Panc1 (cell line): ENCODE data around the gene USP4. TPM values are rescaled to one million over a fixed set of nuclear protein-coding genes. Genes with fewer than 3 reads are reported as not detected.
"Not testable (repeated sequence)": the region's sequence is repeated elsewhere in the genome, so short reads cannot be mapped to it uniquely, and the experiment has no call there.

Experiments
- ATAC-seq: fragments of 200-7000 bp; cut with Tn5 transposase; 2 replicates; pipeline ENCODE4 v1.9.1; 2020; ENCODE audit warnings: mild to moderate bottlenecking, moderate library complexity
- BruUV-seq: library from RNA; stranded (reverse); fragments of 400-500 nt; replicated peaks from 2 replicates; lab custom pipeline; 2021; lab: Mats Ljungman, UMichigan
- CTCF ChIA-PET: fragments of 300-600 bp; sonication (Branson Sonifier 250); formaldehyde crosslinking; loops from one replicate; lab custom pipeline; 2022; ENCODE audit warnings: antibody characterized with exemption; lab: Charles Lee
- POLR2A ChIA-PET: fragments of 300-600 bp; sonication (Branson Sonifier 250); formaldehyde crosslinking; loops from one replicate; lab custom pipeline; 2022; ENCODE audit warnings: antibody characterized with exemption; lab: Charles Lee
- DNase-seq: peaks from one replicate; pipeline ENCODE4 v3.0.0-alpha.2; 2010; ENCODE audit warnings: low read depth, low spot score
- H3K27ac ChIP-seq: 2 replicates; pipeline ENCODE4 v1.5.1; 2011; ENCODE audit warnings: mild to moderate bottlenecking, low read length, inconsistent platforms
- H3K27me3 ChIP-seq: fragments of 200-500 bp; sonication (Bioruptor generic); 2 replicates; pipeline ENCODE4 v1.6.0; 2014; ENCODE audit warnings: low read length, inconsistent platforms; ENCODE audit not compliant: control insufficient read depth, insufficient read depth
- H3K36me3 ChIP-seq: fragments of 200-500 bp; sonication (Bioruptor generic); 2 replicates; pipeline ENCODE4 v1.5.1; 2014; ENCODE audit warnings: inconsistent platforms, mild to moderate bottlenecking, low read length, moderate library complexity; ENCODE audit not compliant: control insufficient read depth, insufficient read depth
- H3K4me1 ChIP-seq: 2 replicates; pipeline ENCODE4 v1.5.1; 2011; ENCODE audit warnings: inconsistent platforms, mild to moderate bottlenecking, low read length, moderate library complexity; ENCODE audit not compliant: control insufficient read depth, insufficient read depth
- H3K4me3 ChIP-seq, 2 experiments: 2 replicates each; pipeline ENCODE4 v1.5.1; 2011 to 2012; ENCODE audit warnings: low read depth in 2 of 2, low read length in 2 of 2, mild to moderate bottlenecking in 2 of 2, inconsistent platforms in 1 of 2, moderate library complexity in 1 of 2
- H3K9me3 ChIP-seq: fragments of 200-500 bp; sonication (Bioruptor generic); 2 replicates; pipeline ENCODE4 v1.5.1; 2014; ENCODE audit warnings: low read depth, mild to moderate bottlenecking, inconsistent platforms, low read length, moderate library complexity; ENCODE audit not compliant: control insufficient read depth, insufficient read depth
- POLR2AphosphoS5 ChIP-seq: IDR thresholded peaks from 2 replicates; pipeline ENCODE4 v1.6.1; 2012; ENCODE audit warnings: mild to moderate bottlenecking, low read depth, low read length, moderate library complexity
- SIN3A ChIP-seq: IDR thresholded peaks from 2 replicates; pipeline ENCODE4 v1.6.1; 2012; ENCODE audit warnings: low read depth, mild to moderate bottlenecking, low read length, moderate library complexity, borderline replicate concordance; ENCODE audit not compliant: insufficient read depth
- TCF7L2 ChIP-seq: IDR thresholded peaks from 2 replicates; pipeline ENCODE4 v1.6.1; 2011; ENCODE audit warnings: mild to moderate bottlenecking, low read depth, low read length, inconsistent platforms
- in situ Hi-C: cut with HindIII; loops from 2 replicates; pipeline ENCODE4 v1.10.0; 2016; ENCODE audit warnings: low sequenced_read_pairs, low pct_unique_long_range_greater_than_20kb
- intact Hi-C: fragments of 100-400 bp; cut with micrococcal nuclease; formaldehyde crosslinking; loops from one replicate; pipeline ENCODE4 v1.10.0; 2022; ENCODE audit not compliant: unreplicated experiment
- total RNA-seq: library from RNA; stranded (reverse); gene quantifications from one replicate; pipeline ENCODE4 v1.2.1, GENCODE V29; 2021; ENCODE audit not compliant: unreplicated experiment
- TF ChIP-seq, protein P1 (sequence below), 2 experiments: IDR thresholded peaks; 2 replicates each; pipeline ENCODE4 v1.6.1; 2011 to 2012; ENCODE audit warnings: low read depth in 2 of 2, control low read depth in 1 of 2, low read length in 1 of 2, mild to moderate bottlenecking in 1 of 2, moderate library complexity in 1 of 2; ENCODE audit not compliant: insufficient read depth in 1 of 2
- TF ChIP-seq, protein P2 (sequence below): fragments of 450-650 bp; IDR thresholded peaks from 2 replicates; pipeline ENCODE4 v1.5.1; 2017; ENCODE audit warnings: mild to moderate bottlenecking

The USP4 gene
- total RNA-seq, 1 experiment from 2014 or later = 39.9 TPM

DNA sequence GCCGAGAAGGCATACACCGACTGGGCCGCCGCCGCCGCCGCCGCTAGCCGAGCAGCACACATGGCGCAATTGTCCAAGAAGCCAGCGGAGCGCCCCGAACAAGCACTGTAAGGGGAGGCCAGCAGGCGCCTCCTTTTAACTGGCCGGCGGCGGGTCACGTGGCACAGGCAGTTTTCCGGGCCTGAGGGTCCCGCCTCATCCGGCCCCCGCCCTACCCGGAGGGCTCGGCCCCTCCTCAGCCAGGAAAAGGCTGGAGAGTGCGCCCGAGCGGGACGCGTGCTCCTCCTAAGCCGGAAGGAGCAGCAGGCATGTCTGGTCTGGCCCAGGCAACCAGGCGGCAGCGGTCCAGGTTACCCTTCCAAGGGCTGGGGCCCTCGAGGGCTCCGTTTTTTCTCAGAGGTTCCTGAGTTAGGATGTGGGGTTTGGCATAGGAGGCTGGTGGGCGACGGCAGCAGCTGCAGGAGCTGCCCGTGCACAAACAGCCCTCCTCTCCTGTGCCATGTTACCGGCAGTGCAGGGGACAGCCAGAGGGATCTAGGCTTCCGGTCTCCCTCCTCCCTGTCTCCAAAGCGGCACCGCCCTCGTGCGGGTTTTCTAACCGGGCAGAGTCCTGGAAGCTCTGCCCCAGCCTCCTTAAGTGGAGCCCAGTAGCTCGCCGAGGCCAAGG is 18.5 kb upstream of the USP4 start, which contains the start of gene GPX1:
Gene GPX1, minus strand, starts transcription at position 137 of the 667 bp plus-strand sequence. Its CDS starts 75 bp downstream, at position 62.
- Histone ChIP-seq H3K27me3 (no peaks in the 10 kb centered on the region), H3K9me3 (no peaks in the 10 kb centered on the region), H3K4me1 (peaks cover 12% of the 10 kb centered on the region), H3K4me3 (peak within 1 kb of the TSS; percentile 69 to 85), H3K27ac (peak within 1 kb of the TSS; percentile 92), H3K36me3 (peaks cover 3% of the 10 kb centered on the region)
- no TSS peak for BruUV-seq
- ChIA-PET POLR2A (no interaction called here), CTCF (interaction anchor here (0.7 kb wide), 1 partner anchor 61 kb away, joined by 3 read pairs; no protein-coding TSS in a partner anchor)
- in situ Hi-C loops = no loop called here
- TF ChIP-seq POLR2AphosphoS5 (peak; percentile 88), TCF7L2 (peak; percentile 74), SIN3A (no peak)
- TF ChIP-seq, protein P1, sequence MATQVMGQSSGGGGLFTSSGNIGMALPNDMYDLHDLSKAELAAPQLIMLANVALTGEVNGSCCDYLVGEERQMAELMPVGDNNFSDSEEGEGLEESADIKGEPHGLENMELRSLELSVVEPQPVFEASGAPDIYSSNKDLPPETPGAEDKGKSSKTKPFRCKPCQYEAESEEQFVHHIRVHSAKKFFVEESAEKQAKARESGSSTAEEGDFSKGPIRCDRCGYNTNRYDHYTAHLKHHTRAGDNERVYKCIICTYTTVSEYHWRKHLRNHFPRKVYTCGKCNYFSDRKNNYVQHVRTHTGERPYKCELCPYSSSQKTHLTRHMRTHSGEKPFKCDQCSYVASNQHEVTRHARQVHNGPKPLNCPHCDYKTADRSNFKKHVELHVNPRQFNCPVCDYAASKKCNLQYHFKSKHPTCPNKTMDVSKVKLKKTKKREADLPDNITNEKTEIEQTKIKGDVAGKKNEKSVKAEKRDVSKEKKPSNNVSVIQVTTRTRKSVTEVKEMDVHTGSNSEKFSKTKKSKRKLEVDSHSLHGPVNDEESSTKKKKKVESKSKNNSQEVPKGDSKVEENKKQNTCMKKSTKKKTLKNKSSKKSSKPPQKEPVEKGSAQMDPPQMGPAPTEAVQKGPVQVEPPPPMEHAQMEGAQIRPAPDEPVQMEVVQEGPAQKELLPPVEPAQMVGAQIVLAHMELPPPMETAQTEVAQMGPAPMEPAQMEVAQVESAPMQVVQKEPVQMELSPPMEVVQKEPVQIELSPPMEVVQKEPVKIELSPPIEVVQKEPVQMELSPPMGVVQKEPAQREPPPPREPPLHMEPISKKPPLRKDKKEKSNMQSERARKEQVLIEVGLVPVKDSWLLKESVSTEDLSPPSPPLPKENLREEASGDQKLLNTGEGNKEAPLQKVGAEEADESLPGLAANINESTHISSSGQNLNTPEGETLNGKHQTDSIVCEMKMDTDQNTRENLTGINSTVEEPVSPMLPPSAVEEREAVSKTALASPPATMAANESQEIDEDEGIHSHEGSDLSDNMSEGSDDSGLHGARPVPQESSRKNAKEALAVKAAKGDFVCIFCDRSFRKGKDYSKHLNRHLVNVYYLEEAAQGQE (IDR thresholded peaks at IDR 0.05; ENCODE audit: insufficient read depth in 1 of 2, low read depth in 2 of 2, low read length in 1 of 2) = no peak
- TF ChIP-seq, protein P2, sequence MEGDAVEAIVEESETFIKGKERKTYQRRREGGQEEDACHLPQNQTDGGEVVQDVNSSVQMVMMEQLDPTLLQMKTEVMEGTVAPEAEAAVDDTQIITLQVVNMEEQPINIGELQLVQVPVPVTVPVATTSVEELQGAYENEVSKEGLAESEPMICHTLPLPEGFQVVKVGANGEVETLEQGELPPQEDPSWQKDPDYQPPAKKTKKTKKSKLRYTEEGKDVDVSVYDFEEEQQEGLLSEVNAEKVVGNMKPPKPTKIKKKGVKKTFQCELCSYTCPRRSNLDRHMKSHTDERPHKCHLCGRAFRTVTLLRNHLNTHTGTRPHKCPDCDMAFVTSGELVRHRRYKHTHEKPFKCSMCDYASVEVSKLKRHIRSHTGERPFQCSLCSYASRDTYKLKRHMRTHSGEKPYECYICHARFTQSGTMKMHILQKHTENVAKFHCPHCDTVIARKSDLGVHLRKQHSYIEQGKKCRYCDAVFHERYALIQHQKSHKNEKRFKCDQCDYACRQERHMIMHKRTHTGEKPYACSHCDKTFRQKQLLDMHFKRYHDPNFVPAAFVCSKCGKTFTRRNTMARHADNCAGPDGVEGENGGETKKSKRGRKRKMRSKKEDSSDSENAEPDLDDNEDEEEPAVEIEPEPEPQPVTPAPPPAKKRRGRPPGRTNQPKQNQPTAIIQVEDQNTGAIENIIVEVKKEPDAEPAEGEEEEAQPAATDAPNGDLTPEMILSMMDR = no peak
- intact Hi-C loops = no loop called here
- DNase-seq (peak; percentile 45), ATAC-seq (peak; percentile 96)

DNA sequence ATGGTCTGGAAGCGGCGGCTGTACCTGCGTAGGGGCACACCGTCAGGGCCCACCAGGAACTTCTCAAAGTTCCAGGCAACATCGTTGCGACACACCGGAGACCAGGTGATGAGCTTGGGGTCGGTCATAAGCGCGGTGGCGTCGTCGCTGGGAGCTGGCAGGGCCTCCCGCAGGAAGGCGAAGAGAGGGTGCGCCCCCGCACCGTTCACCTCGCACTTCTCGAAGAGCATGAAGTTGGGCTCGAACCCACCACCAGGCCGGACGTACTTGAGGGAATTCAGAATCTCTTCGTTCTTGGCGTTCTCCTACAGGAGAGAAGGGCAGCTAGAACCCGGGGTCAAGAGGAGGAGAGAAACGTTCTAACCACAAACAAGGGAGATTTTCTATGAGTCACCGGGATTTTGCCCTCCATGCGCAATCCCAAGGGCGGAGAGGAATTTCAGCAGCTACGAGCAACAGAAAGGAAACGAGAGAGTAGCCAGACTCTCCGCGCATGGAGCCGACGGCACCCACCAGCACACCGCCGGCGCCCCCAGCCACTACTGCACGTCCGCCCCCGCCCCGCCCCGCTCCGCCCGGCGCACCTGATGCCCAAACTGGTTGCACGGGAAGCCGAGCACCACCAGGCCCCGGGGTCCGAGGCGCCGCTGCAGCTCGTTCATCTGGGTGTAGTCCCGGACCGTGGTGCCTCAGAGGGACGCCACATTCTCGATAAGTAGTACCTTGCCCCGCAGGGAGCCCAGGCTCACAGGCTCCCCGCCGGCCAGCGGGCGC is 17.8 kb upstream of the USP4 start:
- H3K27ac ChIP-seq = peak overlapping the region; percentile 89
- H3K9me3 ChIP-seq, in situ Hi-C loops, DNase-seq, H3K27me3 ChIP-seq, ATAC-seq, H3K36me3 ChIP-seq, CTCF ChIA-PET, intact Hi-C loops: not testable (repeated sequence)
- POLR2A ChIA-PET = interaction anchor here (0.5 kb wide), 1 partner anchor 237 kb away, joined by 4 read pairs; the partner anchor contains the start of gene USP19
- H3K4me3 ChIP-seq = peak overlapping the region; percentile 69 to 85
- peaks cover 12% of the 10 kb centered on the region for H3K4me1 ChIP-seq
- BruUV-seq = TSS peak; percentile 90

DNA sequence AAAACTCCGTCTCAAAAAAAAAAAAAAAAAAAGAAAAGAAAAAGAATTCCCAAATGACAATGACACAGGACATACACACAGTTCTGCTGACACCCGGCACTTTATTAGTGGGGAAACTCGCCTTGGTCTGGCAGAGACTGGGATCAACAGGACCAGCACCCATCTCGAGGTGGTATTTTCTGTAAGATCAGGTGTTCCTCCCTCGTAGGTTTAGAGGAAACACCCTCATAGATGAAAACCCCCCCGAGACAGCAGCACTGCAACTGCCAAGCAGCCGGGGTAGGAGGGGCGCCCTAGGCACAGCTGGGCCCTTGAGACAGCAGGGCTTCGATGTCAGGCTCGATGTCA is 17.2 kb upstream of the USP4 start:
- in situ Hi-C loops, H3K36me3 ChIP-seq, intact Hi-C loops, ATAC-seq, DNase-seq, H3K9me3 ChIP-seq, BruUV-seq, CTCF ChIA-PET, H3K27me3 ChIP-seq: not testable (repeated sequence)
- Histone ChIP-seq H3K27ac (peak overlapping the region; percentile 89), H3K4me3 (peak overlapping the region; percentile 69 to 85), H3K4me1 (peaks cover 12% of the 10 kb centered on the region)
- POLR2A ChIA-PET = interaction anchor here (0.5 kb wide), 1 partner anchor 236 kb away, joined by 4 read pairs; the partner anchor contains the start of gene USP19
